Tibial nerve (tissue), 4 donors: ENCODE results near the gene SPACA5B. TPM values are rescaled to one million over a fixed set of nuclear protein-coding genes. Genes with fewer than 3 reads are reported as not detected.
"Not testable (repeated sequence)": the region's sequence is repeated elsewhere in the genome, so short reads cannot be mapped to it uniquely, and the experiment has no call there.

Experiments
- DNase-seq, 2 donors: peaks; one replicate each; pipeline ENCODE4 v3.0.0-alpha.2; 2019; ENCODE audit warnings: low spot score in 2 of 2
- H3K27ac ChIP-seq, 4 donors: fragments of 200-600 bp; sonication (generic) in 3 of 4; one replicate each; pipeline ENCODE4 v1.5.1; 2017 to 2019; ENCODE audit warnings: mild to moderate bottlenecking in 1 of 4
- H3K27me3 ChIP-seq, 2 donors: fragments of 200-600 bp; sonication (generic) in 1 of 2; one replicate each; pipeline versions ENCODE4 v1.5.1 to v1.6.0; 2017 to 2019
- H3K36me3 ChIP-seq, 3 donors: fragments of 200-600 bp; sonication (generic); one replicate each; pipeline ENCODE4 v1.5.1; 2018 to 2019
- H3K4me1 ChIP-seq, 4 donors: fragments of 200-600 bp; sonication (generic) in 3 of 4; one replicate each; pipeline ENCODE4 v1.5.1; 2017 to 2019
- H3K4me3 ChIP-seq, 4 donors: fragments of 200-600 bp; sonication (generic) in 3 of 4; one replicate each; pipeline ENCODE4 v1.5.1; 2017 to 2019; ENCODE audit warnings: mild to moderate bottlenecking in 1 of 4, moderate library complexity in 1 of 4
- H3K9me3 ChIP-seq, 4 donors: fragments of 200-600 bp; sonication (generic) in 3 of 4; one replicate each; pipeline ENCODE4 v1.5.1; 2017 to 2019
- CTCF ChIP-seq, 5 experiments: fragments of 200-600 bp in 3 of 5; fragments of 450-650 bp in 2 of 5; sonication (generic) in 3 of 5; IDR thresholded peaks; one replicate each; pipeline ENCODE4 v1.5.1; 2016 to 2019; ENCODE audit warnings: antibody characterized with exemption in 5 of 5, mild to moderate bottlenecking in 3 of 5, moderate library complexity in 2 of 5
- EP300 ChIP-seq, 2 donors: sonication (generic); formaldehyde crosslinking; IDR thresholded peaks; one replicate each; pipeline ENCODE4 v1.6.1; 2017; ENCODE audit warnings: antibody characterized with exemption in 2 of 2, mild to moderate bottlenecking in 1 of 2
- POLR2A ChIP-seq, 2 donors: fragments of 450-650 bp; IDR thresholded peaks; one replicate each; pipeline ENCODE4 v1.6.1; 2017; ENCODE audit warnings: antibody characterized with exemption in 2 of 2, mild to moderate bottlenecking in 2 of 2, moderate library complexity in 2 of 2
- WGBS, 2 donors: methylation state at CpG; one replicate each; pipeline ENCODE4 v1.1.5; 2018; 5-methylcytosine and 5-hydroxymethylcytosine counted together
- total RNA-seq, 4 donors: library from RNA; depleted of rRNA; stranded (reverse); fragments of >200 nt; gene quantifications; one replicate each; pipeline ENCODE4 v1.1.0, GENCODE V29; 2016

SPACA5B gene
- total RNA-seq, 4 donors from 2014 or later: not detected

GRCh38 chrX:48153769-48154168 is 23.3 kb downstream of the SPACA5B start:
- no peak for DNase-seq
- Histone ChIP-seq H3K27ac (no peak overlapping the region), H3K27me3 (no peaks in the 10 kb centered on the region), H3K4me1 (no peaks in the 10 kb centered on the region), H3K4me3 (no peak overlapping the region), H3K9me3 (no peaks in the 10 kb centered on the region), H3K36me3 (no peaks in the 10 kb centered on the region)
- WGBS, 2 donors: 82 to 92% methylated on average over 10 of the region's 10 CpGs
- TF ChIP-seq CTCF (IDR thresholded peaks at IDR 0.05): no peak
- no peak for TF ChIP-seq POLR2A (IDR thresholded peaks at IDR 0.05)
- no peak for TF ChIP-seq EP300 (IDR thresholded peaks at IDR 0.05)

GRCh38 chrX:48154796-48155195 is 24.4 kb downstream of the SPACA5B start:
- TF ChIP-seq EP300 (IDR thresholded peaks at IDR 0.05) (no peak), CTCF (IDR thresholded peaks at IDR 0.05) (no peak), POLR2A (IDR thresholded peaks at IDR 0.05) (no peak)
- WGBS, 2 donors: 79 to 100% methylated on average over 1 to 2 of the region's 2 CpGs
- Histone ChIP-seq H3K9me3 (no peaks in the 10 kb centered on the region), H3K4me1 (no peaks in the 10 kb centered on the region), H3K36me3 (no peaks in the 10 kb centered on the region), H3K27me3 (no peaks in the 10 kb centered on the region), H3K27ac (no peak overlapping the region), H3K4me3 (no peak overlapping the region)
- DNase-seq: no peak

GRCh38 chrX:48156014-48156413 is 25.6 kb downstream of the SPACA5B start:
- H3K27me3 ChIP-seq: no peaks in the 10 kb centered on the region
- WGBS, 2 donors: 77 to 85% methylated on average over 12 of the region's 12 CpGs
- H3K36me3 ChIP-seq: no peaks in the 10 kb centered on the region
- no peak for DNase-seq
- no peak for TF ChIP-seq CTCF (IDR thresholded peaks at IDR 0.05)
- no peak for TF ChIP-seq POLR2A (IDR thresholded peaks at IDR 0.05)
- no peak for TF ChIP-seq EP300 (IDR thresholded peaks at IDR 0.05)
- H3K9me3 ChIP-seq: no peaks in the 10 kb centered on the region
- H3K27ac ChIP-seq: no peak overlapping the region
- no peak overlapping the region for H3K4me3 ChIP-seq
- no peaks in the 10 kb centered on the region for H3K4me1 ChIP-seq

DNA sequence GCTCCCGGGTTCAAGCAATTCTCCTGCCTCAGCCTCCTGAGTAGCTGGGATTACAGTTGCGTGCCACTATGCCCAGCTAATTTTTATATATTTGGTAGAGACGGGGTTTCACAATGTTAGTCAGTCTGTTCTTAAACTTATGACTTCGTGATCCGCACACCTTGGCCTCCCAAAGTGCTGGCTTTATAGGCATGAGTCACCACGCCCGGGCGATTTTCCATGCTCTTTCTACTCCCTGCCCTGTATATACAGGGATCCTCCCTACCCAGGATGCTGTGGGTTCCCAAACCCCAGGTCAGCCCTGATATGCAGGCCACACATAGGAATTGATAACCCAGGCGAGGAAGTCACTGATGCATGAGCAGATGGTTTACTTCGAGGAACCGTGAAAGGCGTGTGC is 34.8 kb downstream of the SPACA5B start:
- H3K27ac ChIP-seq: no peak overlapping the region
- H3K36me3 ChIP-seq: no peaks in the 10 kb centered on the region
- 84 to 85% methylated on average over 11 to 12 of the region's 12 CpGs for WGBS, 2 donors
- no peaks in the 10 kb centered on the region for H3K27me3 ChIP-seq
- no peaks in the 10 kb centered on the region for H3K4me1 ChIP-seq
- no peak overlapping the region for H3K4me3 ChIP-seq
- no peak for DNase-seq
- TF ChIP-seq CTCF (IDR thresholded peaks at IDR 0.05) (no peak), EP300 (IDR thresholded peaks at IDR 0.05) (no peak), POLR2A (IDR thresholded peaks at IDR 0.05) (no peak)
- no peaks in the 10 kb centered on the region for H3K9me3 ChIP-seq

DNA sequence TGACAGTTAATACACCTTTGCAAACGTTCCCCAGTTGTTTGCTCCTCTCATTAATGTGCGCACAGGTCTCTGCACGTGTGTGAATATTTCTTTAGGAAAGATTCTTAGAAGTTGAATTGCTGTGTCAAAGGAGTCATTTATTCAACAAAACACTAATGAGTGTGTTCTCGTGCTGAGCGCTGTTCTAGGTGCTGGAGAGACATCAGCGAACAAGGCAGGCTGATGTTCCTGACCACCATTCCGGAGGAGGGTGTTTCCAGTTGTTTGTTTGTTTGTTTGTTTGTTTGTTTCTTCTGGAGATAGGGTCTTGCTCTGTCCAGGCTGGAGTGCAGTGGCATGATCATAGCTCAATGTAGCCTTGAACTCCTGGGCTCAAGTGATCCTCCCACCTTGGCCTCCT is 35.9 kb downstream of the SPACA5B start:
- H3K9me3 ChIP-seq, DNase-seq, H3K27me3 ChIP-seq, H3K27ac ChIP-seq, H3K4me3 ChIP-seq, H3K36me3 ChIP-seq, H3K4me1 ChIP-seq: not testable (repeated sequence)
- 53 to 65% methylated on average over 7 of the region's 7 CpGs for WGBS, 2 donors

GRCh38 chrX:48179691-48180090 is 49.3 kb downstream of the SPACA5B start:
- H3K4me3 ChIP-seq: no peak overlapping the region
- no peaks in the 10 kb centered on the region for H3K4me1 ChIP-seq
- H3K36me3 ChIP-seq: no peaks in the 10 kb centered on the region
- no peaks in the 10 kb centered on the region for H3K9me3 ChIP-seq
- no peak overlapping the region for H3K27ac ChIP-seq
- 77 to 87% methylated on average over 3 to 4 of the region's 4 CpGs for WGBS, 2 donors
- peaks cover 0 to 9% of the 10 kb centered on the region in 2 donors for H3K27me3 ChIP-seq
- TF ChIP-seq POLR2A (IDR thresholded peaks at IDR 0.05): no peak
- no peak for TF ChIP-seq EP300 (IDR thresholded peaks at IDR 0.05)
- TF ChIP-seq CTCF (IDR thresholded peaks at IDR 0.05): no peak
- no peak for DNase-seq
